T-cell (primary cell): Measurements from ENCODE around the gene SHISA6. TPM values are rescaled to one million over a fixed set of nuclear protein-coding genes. Genes with fewer than 3 reads are reported as not detected.

ENCODE experiments used
- ATAC-seq, 4 experiments: fragments of 200-7000 bp in 3 of 4; fragments of 150-1000 bp in 1 of 4; cut with Tn5 transposase; replicated peaks in 1 of 4; 1 replicate in 3 of 4; 2 replicates in 1 of 4; pipeline ENCODE4 v1.10.0; 2021; ENCODE audit warnings: moderate library complexity in 3 of 4, mild to moderate bottlenecking in 2 of 4, moderate number of reproducible peaks in 1 of 4
- CTCF ChIA-PET, 2 donors: fragments of 300-600 bp; sonication (Branson Sonifier 250); formaldehyde crosslinking; loops; one replicate each; lab custom pipeline; 2022; ENCODE audit warnings: antibody characterized with exemption in 2 of 2; lab: Charles Lee
- POLR2A ChIA-PET, 2 donors: fragments of 300-600 bp; sonication (Branson Sonifier 250); formaldehyde crosslinking; loops; one replicate each; lab custom pipeline; 2022; ENCODE audit warnings: antibody characterized with exemption in 2 of 2; lab: Charles Lee
- DNase-seq, 35 experiments: peaks; one replicate each; pipeline versions ENCODE4 v3.0.0 to v3.0.0-alpha.2; 2013 to 2023
- H3K27ac ChIP-seq: one replicate; pipeline ENCODE4 v1.5.1; 2013; ENCODE audit warnings: low read length
- H3K27me3 ChIP-seq, 2 experiments: replicated peaks in 1 of 2; 1 replicate in 1 of 2; 2 replicates in 1 of 2; pipeline versions ENCODE4 v1.6.1 to v1.7.0; 2013; ENCODE audit warnings: low read length in 1 of 2, mixed read lengths in 1 of 2; ENCODE audit not compliant: control insufficient read depth in 2 of 2, insufficient read depth in 2 of 2; ENCODE audit errors: extremely low read depth in 1 of 2
- H3K36me3 ChIP-seq, 2 donors: 1 replicate in 1 of 2; 2 replicates in 1 of 2; pipeline versions ENCODE4 v1.6.1 to v1.7.0; 2013; ENCODE audit warnings: low read length in 1 of 2; ENCODE audit not compliant: control insufficient read depth in 2 of 2, insufficient read depth in 1 of 2; ENCODE audit errors: extremely low read depth in 1 of 2
- H3K4me1 ChIP-seq, 2 experiments: 1 replicate in 1 of 2; 2 replicates in 1 of 2; pipeline versions ENCODE4 v1.6.1 to v1.7.0; 2013; ENCODE audit warnings: low read length in 2 of 2, mixed read lengths in 1 of 2; ENCODE audit not compliant: insufficient read depth in 2 of 2, control insufficient read depth in 1 of 2; ENCODE audit errors: extremely low read depth in 1 of 2
- H3K4me3 ChIP-seq, 2 donors: 1 replicate in 1 of 2; 2 replicates in 1 of 2; pipeline versions ENCODE4 v1.5.1 to v1.7.0; 2013; ENCODE audit warnings: mild to moderate bottlenecking in 2 of 2, low read length in 1 of 2, moderate library complexity in 1 of 2; ENCODE audit not compliant: control insufficient read depth in 1 of 2; ENCODE audit errors: extremely low read depth in 1 of 2
- H3K9me3 ChIP-seq: 2 replicates; pipeline ENCODE4 v1.7.0; 2013
- H3K27ac Mint-ChIP-seq, 2 donors: one replicate each; pipeline ENCODE4 v1.8.0; 2020 to 2021; ENCODE audit warnings: mild to moderate bottlenecking in 2 of 2, mixed read lengths in 2 of 2
- H3K27me3 Mint-ChIP-seq, 2 donors: one replicate each; pipeline ENCODE4 v1.8.0; 2021 to 2022; ENCODE audit warnings: mixed read lengths in 2 of 2
- H3K36me3 Mint-ChIP-seq: one replicate; pipeline ENCODE4 v1.8.0; 2021; ENCODE audit warnings: mixed read lengths
- H3K4me1 Mint-ChIP-seq, 3 donors: one replicate each; pipeline ENCODE4 v1.8.0; 2020 to 2022; ENCODE audit warnings: mixed read lengths in 3 of 3, mild to moderate bottlenecking in 1 of 3
- H3K4me3 Mint-ChIP-seq, 3 donors: one replicate each; pipeline ENCODE4 v1.8.0; 2020 to 2022; ENCODE audit warnings: mild to moderate bottlenecking in 3 of 3, mixed read lengths in 3 of 3, moderate library complexity in 3 of 3
- H3K9me3 Mint-ChIP-seq, 3 donors: one replicate each; pipeline ENCODE4 v1.8.0; 2020 to 2022; ENCODE audit warnings: mixed read lengths in 3 of 3
- WGBS: methylation state at CpG from one replicate; pipeline ENCODE4 v1.1.5; 2013; ENCODE audit warnings: missing lambda C conversion rate; ENCODE audit not compliant: insufficient coverage; 5-methylcytosine and 5-hydroxymethylcytosine counted together
- total RNA-seq, 35 experiments: library from RNA in 6 of 35; stranded (reverse) in 6 of 35; fragments of 120-200 nt in 1 of 35; gene quantifications; one replicate each; pipeline versions ENCODE4 v1.2.1 to v1.2.4 and lab custom pipeline; 2013 to 2026

SHISA6 gene
- total RNA-seq, 5 donors from 2014 or later (not counting 1 experiment from before 2014, with no cell fraction given) = not detected

DNA sequence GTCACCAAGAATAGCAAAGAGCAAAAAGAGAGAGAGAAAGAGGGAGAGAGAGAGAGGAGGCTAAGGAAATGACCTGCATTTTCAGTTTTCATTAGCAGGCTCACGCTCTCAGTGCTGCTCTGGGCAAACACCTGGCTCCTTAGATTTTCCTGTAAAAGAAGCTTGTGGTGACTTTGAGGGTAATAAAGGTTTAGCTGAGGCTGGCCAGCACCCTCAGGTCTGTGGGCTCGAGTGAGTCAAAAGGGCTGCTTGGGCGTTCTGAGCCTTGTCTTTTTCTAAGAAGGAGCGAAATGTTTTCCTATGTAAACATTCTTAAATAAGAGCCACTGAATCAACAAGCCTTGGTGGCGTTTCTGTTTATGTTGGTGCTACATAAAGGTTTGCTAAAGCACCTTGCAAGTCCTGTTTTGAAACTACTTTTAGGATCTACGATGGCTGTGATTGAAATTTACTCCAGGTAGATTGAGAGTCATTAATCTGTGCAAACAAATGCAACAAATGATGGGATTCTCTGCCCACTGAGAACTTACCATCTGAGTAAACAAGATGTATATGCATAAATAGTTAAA is 38.8 kb downstream of the SHISA6 start:
- no peaks in the 10 kb centered on the region for H3K36me3 Mint-ChIP-seq
- H3K27ac ChIP-seq = no peak overlapping the region
- ChIA-PET CTCF (no interaction called here), POLR2A (no interaction called here)
- no peak overlapping the region for H3K4me3 ChIP-seq
- H3K27me3 Mint-ChIP-seq = no peaks in the 10 kb centered on the region
- no peaks in the 10 kb centered on the region for H3K36me3 ChIP-seq
- no peaks in the 10 kb centered on the region for H3K4me1 Mint-ChIP-seq
- no peak overlapping the region for H3K4me3 Mint-ChIP-seq
- DNase-seq (no peak), ATAC-seq (no peak)
- H3K9me3 Mint-ChIP-seq = peaks cover 8 to 16% (median 8%) of the 10 kb centered on the region in 3 donors
- H3K9me3 ChIP-seq = no peaks in the 10 kb centered on the region
- H3K27ac Mint-ChIP-seq = no peak overlapping the region
- H3K27me3 ChIP-seq = no peaks in the 10 kb centered on the region
- WGBS = 89% methylated on average over 3 of the region's 6 CpGs
- H3K4me1 ChIP-seq = no peaks in the 10 kb centered on the region

DNA sequence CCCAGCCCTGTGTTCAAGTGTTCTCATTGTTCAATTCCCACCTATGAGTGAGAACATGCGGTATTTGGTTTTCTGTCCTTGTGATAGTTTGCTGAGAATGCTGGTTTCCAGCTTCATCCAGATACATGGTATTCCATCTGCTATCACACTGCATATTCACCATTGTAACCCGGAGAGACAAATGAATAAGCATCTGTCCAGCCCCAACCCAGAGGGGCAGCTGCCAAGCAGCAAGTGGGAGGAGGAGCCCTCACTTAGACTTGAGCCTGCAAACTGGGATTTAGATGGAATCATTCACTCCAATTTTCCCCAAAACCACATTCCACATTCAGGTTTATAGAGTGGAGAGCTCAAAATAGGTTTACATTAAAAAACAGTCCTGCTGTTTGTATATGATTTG is 41.6 kb downstream of the SHISA6 start:
- H3K27ac Mint-ChIP-seq = no peak overlapping the region

DNA sequence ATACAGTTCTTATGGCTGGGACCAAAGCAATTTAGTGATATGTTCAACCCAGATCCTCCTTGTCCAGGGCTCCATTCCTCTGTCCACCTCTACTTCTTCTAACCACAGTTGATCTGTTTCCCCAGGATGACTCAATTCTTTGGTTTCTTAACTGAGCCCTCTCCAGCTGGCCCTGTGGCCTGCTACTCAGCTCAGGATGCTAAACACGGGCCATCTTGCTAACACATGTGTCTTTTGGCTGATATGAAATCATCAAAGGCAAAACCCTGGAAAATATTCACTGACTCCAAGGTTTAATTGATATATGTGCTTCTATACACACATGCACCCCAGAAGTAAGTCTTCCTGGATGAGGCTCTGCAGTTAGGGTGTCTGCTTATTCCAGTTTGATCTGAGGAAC is 43.8 kb downstream of the SHISA6 start:
- H3K27me3 ChIP-seq = no peaks in the 10 kb centered on the region
- no peaks in the 10 kb centered on the region for H3K36me3 ChIP-seq
- H3K4me1 ChIP-seq = no peaks in the 10 kb centered on the region
- H3K36me3 Mint-ChIP-seq = no peaks in the 10 kb centered on the region
- H3K4me1 Mint-ChIP-seq = no peaks in the 10 kb centered on the region
- no peak overlapping the region for H3K27ac ChIP-seq
- H3K27ac Mint-ChIP-seq = no peak overlapping the region
- WGBS = 40% methylated on average over 1 of the region's 1 CpG
- POLR2A ChIA-PET = no interaction called here
- no peak for DNase-seq
- peaks cover 3 to 16% (median 8%) of the 10 kb centered on the region in 3 donors for H3K9me3 Mint-ChIP-seq
- ATAC-seq = no peak
- CTCF ChIA-PET = no interaction called here
- H3K9me3 ChIP-seq = no peaks in the 10 kb centered on the region
- no peak overlapping the region for H3K4me3 Mint-ChIP-seq
- no peaks in the 10 kb centered on the region for H3K27me3 Mint-ChIP-seq
- no peak overlapping the region for H3K4me3 ChIP-seq

More for the DNA sequence above, 41.6 kb downstream of the SHISA6 start:
- Histone ChIP-seq H3K27ac (no peak overlapping the region), H3K36me3 (no peaks in the 10 kb centered on the region), H3K27me3 (no peaks in the 10 kb centered on the region), H3K4me1 (no peaks in the 10 kb centered on the region), H3K9me3 (no peaks in the 10 kb centered on the region), H3K4me3 (no peak overlapping the region)
- Mint-ChIP-seq H3K9me3 (peaks cover 6 to 16% (median 8%) of the 10 kb centered on the region in 3 donors), H3K36me3 (no peaks in the 10 kb centered on the region), H3K4me3 (no peak overlapping the region), H3K4me1 (no peaks in the 10 kb centered on the region), H3K27me3 (no peaks in the 10 kb centered on the region)
- ATAC-seq (no peak), DNase-seq (no peak)
- ChIA-PET POLR2A (no interaction called here), CTCF (no interaction called here)
- no CpG with 5 or more reads among the region's 2 CpGs for WGBS

DNA sequence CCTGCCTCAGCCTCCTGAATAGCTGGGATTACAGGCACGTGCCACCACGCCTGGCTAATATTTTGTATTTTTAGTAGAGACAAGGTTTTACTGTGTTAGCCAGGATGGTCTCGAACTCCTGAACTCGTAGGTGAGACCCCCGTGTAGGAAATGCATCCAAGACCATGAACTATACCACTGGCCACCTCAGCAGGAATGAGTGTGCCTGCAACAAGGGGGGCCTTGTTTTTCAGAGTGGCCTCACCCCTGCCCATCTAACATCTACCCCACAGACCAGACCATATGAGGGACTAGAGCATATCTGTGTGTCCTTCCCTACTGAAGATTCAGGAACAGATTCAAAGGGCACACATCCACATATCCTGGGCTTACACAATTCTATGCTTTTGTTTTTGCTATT is 44.9 kb downstream of the SHISA6 start:
- H3K4me3 Mint-ChIP-seq = no peak overlapping the region
- Histone ChIP-seq H3K27me3 (no peaks in the 10 kb centered on the region), H3K9me3 (no peaks in the 10 kb centered on the region), H3K36me3 (no peaks in the 10 kb centered on the region), H3K27ac (no peak overlapping the region), H3K4me1 (no peaks in the 10 kb centered on the region), H3K4me3 (no peak overlapping the region)
- H3K36me3 Mint-ChIP-seq = no peaks in the 10 kb centered on the region
- ATAC-seq (no peak), DNase-seq (no peak)
- CTCF ChIA-PET = no interaction called here
- 88% methylated on average over 5 of the region's 5 CpGs for WGBS
- no peaks in the 10 kb centered on the region for H3K27me3 Mint-ChIP-seq
- POLR2A ChIA-PET = no interaction called here
- H3K27ac Mint-ChIP-seq = no peak overlapping the region
- peaks cover 0 to 9% (median 8%) of the 10 kb centered on the region in 3 donors for H3K9me3 Mint-ChIP-seq
- no peaks in the 10 kb centered on the region for H3K4me1 Mint-ChIP-seq

DNA sequence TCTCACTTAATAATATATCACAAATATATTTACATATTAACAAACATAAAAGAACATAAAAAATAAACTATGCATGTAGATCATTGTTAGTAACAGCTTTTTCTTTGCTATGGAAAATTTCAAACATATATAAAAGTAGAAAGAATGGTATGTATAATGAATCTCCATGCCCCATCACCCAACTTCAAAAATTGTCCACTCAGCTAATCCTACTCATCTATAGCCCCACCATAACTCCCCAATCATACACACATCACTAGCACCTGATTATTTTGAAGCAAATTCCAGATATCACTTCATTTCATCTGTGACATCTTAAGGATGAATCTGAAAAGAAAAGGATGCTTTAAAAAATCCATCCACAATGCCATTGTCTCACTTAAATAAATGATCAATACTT is 46.8 kb downstream of the SHISA6 start:
- CTCF ChIA-PET = interaction anchor here in 1 of 2 donors (0.6 kb wide), 1 partner anchor 386 kb away, joined by 6 read pairs; no protein-coding TSS in a partner anchor
- POLR2A ChIA-PET = no interaction called here
- no peaks in the 10 kb centered on the region for H3K27me3 Mint-ChIP-seq

DNA sequence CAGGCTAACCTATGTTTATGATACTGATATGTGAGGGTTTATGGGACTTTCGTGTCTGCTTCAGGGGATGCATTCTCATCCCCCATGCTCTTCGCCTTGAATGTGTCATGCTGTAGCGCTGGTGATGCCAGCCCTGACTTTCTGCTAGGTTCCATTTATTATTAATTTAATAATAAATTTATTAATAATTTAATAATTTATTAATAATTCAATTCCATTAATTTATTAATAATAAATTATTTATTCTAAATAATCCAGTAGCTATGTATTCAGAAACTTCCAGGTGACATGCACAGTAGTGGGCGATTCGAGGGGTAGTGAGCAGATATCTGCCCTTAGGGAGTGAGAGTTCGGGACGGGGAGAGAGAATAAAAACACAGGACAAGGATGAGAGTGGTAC is 49.8 kb downstream of the SHISA6 start:
- WGBS = no CpG with 5 or more reads among the region's 7 CpGs
- H3K27ac Mint-ChIP-seq = no peak overlapping the region
- CTCF ChIA-PET = no interaction called here
- ATAC-seq (no peak), DNase-seq (no peak)
- no peaks in the 10 kb centered on the region for H3K27me3 Mint-ChIP-seq
- H3K36me3 ChIP-seq = no peaks in the 10 kb centered on the region
- no peaks in the 10 kb centered on the region for H3K27me3 ChIP-seq
- no peaks in the 10 kb centered on the region for H3K4me1 ChIP-seq
- no peaks in the 10 kb centered on the region for H3K9me3 Mint-ChIP-seq
- no peaks in the 10 kb centered on the region for H3K4me1 Mint-ChIP-seq
- POLR2A ChIA-PET = no interaction called here
- H3K9me3 ChIP-seq = no peaks in the 10 kb centered on the region
- no peak overlapping the region for H3K27ac ChIP-seq
- H3K4me3 Mint-ChIP-seq = no peak overlapping the region
- no peaks in the 10 kb centered on the region for H3K36me3 Mint-ChIP-seq
- no peak overlapping the region for H3K4me3 ChIP-seq

More for the DNA sequence above, 46.8 kb downstream of the SHISA6 start:
- Mint-ChIP-seq H3K9me3 (peaks cover 0 to 5% (median 4%) of the 10 kb centered on the region in 3 donors), H3K36me3 (no peaks in the 10 kb centered on the region), H3K4me1 (no peaks in the 10 kb centered on the region), H3K27ac (no peak overlapping the region), H3K4me3 (no peak overlapping the region)
- Histone ChIP-seq H3K27me3 (no peaks in the 10 kb centered on the region), H3K9me3 (no peaks in the 10 kb centered on the region), H3K36me3 (no peaks in the 10 kb centered on the region), H3K4me3 (no peak overlapping the region), H3K4me1 (no peaks in the 10 kb centered on the region), H3K27ac (no peak overlapping the region)
- DNase-seq (no peak), ATAC-seq (no peak)

DNA sequence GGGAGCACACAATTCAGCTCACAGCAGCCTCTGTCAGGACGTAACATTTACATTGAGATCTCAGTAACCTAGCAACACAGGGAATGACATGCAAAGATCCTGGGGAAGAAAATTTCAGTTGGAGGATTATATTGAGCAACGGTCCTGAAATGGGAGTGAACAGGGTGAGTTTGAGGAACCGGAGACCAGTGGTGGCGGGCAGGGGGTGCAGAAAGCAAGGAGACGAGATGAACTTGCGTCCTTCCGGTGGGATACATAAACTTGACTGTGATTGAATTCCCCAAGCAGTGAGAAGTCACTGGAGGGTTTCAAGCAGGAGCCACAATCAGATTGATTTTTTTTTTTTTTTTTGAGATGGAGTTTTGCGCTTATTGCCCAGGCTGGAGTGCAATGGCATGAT is 51.5 kb downstream of the SHISA6 start:
- Mint-ChIP-seq H3K9me3 (no peaks in the 10 kb centered on the region), H3K27ac (no peak overlapping the region), H3K27me3 (no peaks in the 10 kb centered on the region), H3K4me1 (no peaks in the 10 kb centered on the region), H3K36me3 (no peaks in the 10 kb centered on the region), H3K4me3 (no peak overlapping the region)
- Histone ChIP-seq H3K27me3 (no peaks in the 10 kb centered on the region), H3K4me3 (no peak overlapping the region), H3K27ac (no peak overlapping the region), H3K36me3 (no peaks in the 10 kb centered on the region), H3K9me3 (no peaks in the 10 kb centered on the region), H3K4me1 (no peaks in the 10 kb centered on the region)
- DNase-seq (no peak), ATAC-seq (no peak)
- ChIA-PET POLR2A (no interaction called here), CTCF (no interaction called here)
- WGBS = 94% methylated on average over 7 of the region's 8 CpGs
